ENCODE measurements around the gene DNAJC12.
A peak's percentile ranks its signal among the peaks of the same experiment; 100 is the strongest.

Gene DNAJC12

GRCh38 chr10:67794256-67794655, 43.7 kb downstream of the DNAJC12 start:
- Histone ChIP-seq H3K9me3 (ENCODE audit: control insufficient read depth in 1 of 2, low read length in 2 of 2) (no peaks in the 10 kb centered on the region), H3K27me3 (ENCODE audit: control insufficient read depth in 1 of 2, insufficient read depth in 2 of 2, low read length in 2 of 2) (no peaks in the 10 kb centered on the region), H3K27ac (ENCODE audit: low read depth, low read length) (no peak overlapping the region), H3K4me1 (ENCODE audit: control insufficient read depth in 1 of 2, insufficient read depth in 2 of 2, low read length in 2 of 2) (no peaks in the 10 kb centered on the region), H3K4me3 (ENCODE audit: low read depth in 1 of 2, low read length in 2 of 2) (no peak overlapping the region), H3K9ac (ENCODE audit: low read depth in 1 of 2, low read length in 2 of 2) (no peak overlapping the region), H3K36me3 (ENCODE audit: control insufficient read depth in 1 of 2, insufficient read depth in 2 of 2, low read length in 2 of 2) (no peaks in the 10 kb centered on the region)

GRCh38 chr10:67793313-67793712, 44.7 kb downstream of the DNAJC12 start:
- Histone ChIP-seq H3K27me3 (ENCODE audit: control insufficient read depth in 1 of 2, insufficient read depth in 2 of 2, low read length in 2 of 2) (no peaks in the 10 kb centered on the region), H3K36me3 (ENCODE audit: control insufficient read depth in 1 of 2, insufficient read depth in 2 of 2, low read length in 2 of 2) (no peaks in the 10 kb centered on the region), H3K4me3 (ENCODE audit: low read depth in 1 of 2, low read length in 2 of 2) (no peak overlapping the region), H3K9ac (ENCODE audit: low read depth in 1 of 2, low read length in 2 of 2) (no peak overlapping the region), H3K4me1 (ENCODE audit: control insufficient read depth in 1 of 2, insufficient read depth in 2 of 2, low read length in 2 of 2) (no peaks in the 10 kb centered on the region), H3K27ac (ENCODE audit: low read depth, low read length) (no peak overlapping the region), H3K9me3 (ENCODE audit: control insufficient read depth in 1 of 2, low read length in 2 of 2) (no peaks in the 10 kb centered on the region)

DNA sequence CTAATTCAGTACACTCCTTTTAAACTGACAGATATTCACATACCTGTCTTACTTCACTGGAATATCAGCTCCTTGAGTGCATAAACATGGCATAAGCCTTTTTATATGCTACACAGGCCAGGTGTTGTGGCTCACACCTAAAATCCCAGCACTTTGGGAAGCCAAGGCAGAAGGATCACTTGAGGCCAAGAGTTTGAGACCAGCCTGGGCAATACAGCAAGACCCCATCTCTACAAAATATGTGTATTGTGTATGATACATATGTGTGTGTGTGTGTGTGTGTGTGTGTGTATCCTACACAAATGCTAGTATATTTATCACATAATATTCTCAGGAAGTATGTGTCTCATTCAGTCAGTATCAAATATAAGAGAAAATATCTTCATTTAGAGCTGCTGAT, 45.3 kb downstream of the DNAJC12 start:
- Histone ChIP-seq H3K27me3 (ENCODE audit: control insufficient read depth in 1 of 2, insufficient read depth in 2 of 2, low read length in 2 of 2) (no peaks in the 10 kb centered on the region), H3K9me3 (ENCODE audit: control insufficient read depth in 1 of 2, low read length in 2 of 2) (no peaks in the 10 kb centered on the region), H3K36me3 (ENCODE audit: control insufficient read depth in 1 of 2, insufficient read depth in 2 of 2, low read length in 2 of 2) (no peaks in the 10 kb centered on the region), H3K4me3 (ENCODE audit: low read depth in 1 of 2, low read length in 2 of 2) (no peak overlapping the region), H3K9ac (ENCODE audit: low read depth in 1 of 2, low read length in 2 of 2) (no peak overlapping the region), H3K4me1 (ENCODE audit: control insufficient read depth in 1 of 2, insufficient read depth in 2 of 2, low read length in 2 of 2) (no peaks in the 10 kb centered on the region), H3K27ac (ENCODE audit: low read depth, low read length) (no peak overlapping the region)

GRCh38 chr10:67790534-67791408, 47.2 kb downstream of the DNAJC12 start:
- H3K27me3 ChIP-seq (ENCODE audit: control insufficient read depth in 1 of 2, insufficient read depth in 2 of 2, low read length in 2 of 2), result no peaks in the 10 kb centered on the region

DNA sequence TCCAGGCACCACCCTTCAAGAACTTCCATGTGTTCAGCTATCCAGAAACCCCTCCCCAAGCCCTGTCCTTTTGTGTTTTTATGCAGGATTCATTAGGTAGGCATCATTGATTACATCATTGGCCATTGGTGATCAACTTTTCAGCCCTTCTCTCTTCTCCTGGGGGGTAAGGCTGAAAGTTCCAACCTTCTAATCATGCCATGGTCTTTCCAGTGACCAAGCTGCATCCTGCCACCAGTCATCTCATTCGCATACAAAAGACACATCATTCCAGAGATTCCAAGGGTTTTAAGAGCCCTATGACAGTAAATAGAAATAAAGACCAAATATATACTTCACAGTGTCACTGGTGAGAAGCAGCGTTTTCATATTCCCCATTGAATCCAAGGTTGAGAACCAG, 48.2 kb downstream of the DNAJC12 start:
- no peaks in the 10 kb centered on the region for H3K27me3 ChIP-seq (ENCODE audit: control insufficient read depth in 1 of 2, insufficient read depth in 2 of 2, low read length in 2 of 2)
- no peaks in the 10 kb centered on the region for H3K9me3 ChIP-seq (ENCODE audit: control insufficient read depth in 1 of 2, low read length in 2 of 2)
- no peak overlapping the region for H3K27ac ChIP-seq (ENCODE audit: low read depth, low read length)
- no peaks in the 10 kb centered on the region for H3K4me1 ChIP-seq (ENCODE audit: control insufficient read depth in 1 of 2, insufficient read depth in 2 of 2, low read length in 2 of 2)
- no peak overlapping the region for H3K9ac ChIP-seq (ENCODE audit: low read depth in 1 of 2, low read length in 2 of 2)
- no peaks in the 10 kb centered on the region for H3K36me3 ChIP-seq (ENCODE audit: control insufficient read depth in 1 of 2, insufficient read depth in 2 of 2, low read length in 2 of 2)
- no peak overlapping the region for H3K4me3 ChIP-seq (ENCODE audit: low read depth in 1 of 2, low read length in 2 of 2)

More at GRCh38 chr10:67790534-67791408, 47.2 kb downstream of the DNAJC12 start:
- Histone ChIP-seq H3K9me3 (ENCODE audit: control insufficient read depth in 1 of 2, low read length in 2 of 2) (no peaks in the 10 kb centered on the region), H3K36me3 (ENCODE audit: control insufficient read depth in 1 of 2, insufficient read depth in 2 of 2, low read length in 2 of 2) (no peaks in the 10 kb centered on the region), H3K4me1 (ENCODE audit: control insufficient read depth in 1 of 2, insufficient read depth in 2 of 2, low read length in 2 of 2) (no peaks in the 10 kb centered on the region), H3K27ac (ENCODE audit: low read depth, low read length) (no peak overlapping the region), H3K9ac (ENCODE audit: low read depth in 1 of 2, low read length in 2 of 2) (no peak overlapping the region), H3K4me3 (ENCODE audit: low read depth in 1 of 2, low read length in 2 of 2) (no peak overlapping the region)

DNA sequence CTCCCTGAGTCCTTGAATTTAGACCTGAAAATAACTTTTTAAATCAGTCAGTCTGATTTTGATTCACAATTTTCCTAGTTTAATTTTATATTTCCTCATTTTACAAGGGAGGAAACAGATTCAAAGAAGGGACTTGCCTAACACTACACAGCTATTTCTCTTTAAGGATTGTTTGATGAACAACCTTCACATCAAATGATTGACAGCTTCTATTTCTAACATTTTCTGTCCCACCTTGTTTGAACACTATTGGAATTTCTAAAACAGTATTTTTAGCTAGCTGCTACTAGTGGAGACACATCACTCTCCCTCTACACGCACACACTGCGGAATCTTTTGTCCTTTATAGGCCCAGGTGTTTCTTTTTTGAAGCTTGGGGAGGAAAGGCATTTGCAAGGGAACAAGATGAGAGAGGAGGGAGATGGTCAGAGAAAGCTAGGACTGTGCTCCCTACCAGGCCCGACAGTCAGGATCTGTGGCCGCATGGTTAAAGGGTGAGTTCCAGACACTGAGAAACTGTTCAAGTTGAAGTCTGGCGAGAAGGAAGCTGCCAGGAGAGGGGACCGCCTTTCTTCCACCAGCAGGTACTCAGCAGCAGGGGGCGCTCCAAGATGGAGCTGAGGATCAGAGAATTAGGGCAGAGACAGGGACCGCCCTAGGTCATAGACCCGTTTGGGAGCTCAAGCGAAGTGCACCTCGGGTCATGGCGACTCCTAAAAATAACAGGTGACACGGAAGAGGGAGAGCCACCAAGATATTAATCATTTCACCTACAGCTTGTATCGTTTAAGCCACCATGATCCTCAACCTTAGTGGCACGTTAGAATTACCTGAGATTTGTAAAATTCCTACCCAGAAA, 49.7 kb downstream of the DNAJC12 start:
- no peaks in the 10 kb centered on the region for H3K36me3 ChIP-seq (ENCODE audit: control insufficient read depth in 1 of 2, insufficient read depth in 2 of 2, low read length in 2 of 2)
- peak overlapping the region in 1 of 2 donors; percentile 21 for H3K9ac ChIP-seq (ENCODE audit: low read depth in 1 of 2, low read length in 2 of 2)
- no peaks in the 10 kb centered on the region for H3K9me3 ChIP-seq (ENCODE audit: control insufficient read depth in 1 of 2, low read length in 2 of 2)
- no peaks in the 10 kb centered on the region for H3K27me3 ChIP-seq (ENCODE audit: control insufficient read depth in 1 of 2, insufficient read depth in 2 of 2, low read length in 2 of 2)
- no peak overlapping the region for H3K4me3 ChIP-seq (ENCODE audit: low read depth in 1 of 2, low read length in 2 of 2)
- H3K27ac ChIP-seq (ENCODE audit: low read depth, low read length), result no peak overlapping the region
- peaks cover 8 to 9% of the 10 kb centered on the region in 2 donors for H3K4me1 ChIP-seq (ENCODE audit: control insufficient read depth in 1 of 2, insufficient read depth in 2 of 2, low read length in 2 of 2)

DNA sequence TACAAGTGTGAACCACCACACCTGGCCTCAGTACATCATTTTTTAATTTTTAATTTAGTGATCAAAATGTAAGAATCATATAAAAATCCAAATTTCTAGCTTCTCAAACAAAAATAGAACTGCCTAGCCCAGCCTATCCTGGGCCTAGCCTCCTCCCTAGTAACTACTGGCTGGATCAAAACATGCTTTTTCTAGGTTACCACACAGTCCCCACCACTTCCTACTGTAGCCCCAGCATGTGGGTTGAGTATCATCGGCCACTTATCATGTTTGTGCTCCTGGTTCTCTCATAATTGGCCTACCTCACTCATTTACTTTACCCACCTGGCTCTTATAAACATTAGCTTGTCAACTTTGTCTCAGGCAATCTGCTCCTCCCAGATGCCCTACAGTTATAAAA, 52.9 kb downstream of the DNAJC12 start:
- no peaks in the 10 kb centered on the region for H3K27me3 ChIP-seq (ENCODE audit: control insufficient read depth in 1 of 2, insufficient read depth in 2 of 2, low read length in 2 of 2)
- H3K9ac ChIP-seq (ENCODE audit: low read depth in 1 of 2, low read length in 2 of 2), result no peak overlapping the region
- no peaks in the 10 kb centered on the region for H3K36me3 ChIP-seq (ENCODE audit: control insufficient read depth in 1 of 2, insufficient read depth in 2 of 2, low read length in 2 of 2)
- H3K4me3 ChIP-seq (ENCODE audit: low read depth in 1 of 2, low read length in 2 of 2), result no peak overlapping the region
- H3K4me1 ChIP-seq (ENCODE audit: control insufficient read depth in 1 of 2, insufficient read depth in 2 of 2, low read length in 2 of 2), result peaks cover 8 to 9% of the 10 kb centered on the region in 2 donors
- H3K9me3 ChIP-seq (ENCODE audit: control insufficient read depth in 1 of 2, low read length in 2 of 2), result no peaks in the 10 kb centered on the region
- no peak overlapping the region for H3K27ac ChIP-seq (ENCODE audit: low read depth, low read length)

DNA sequence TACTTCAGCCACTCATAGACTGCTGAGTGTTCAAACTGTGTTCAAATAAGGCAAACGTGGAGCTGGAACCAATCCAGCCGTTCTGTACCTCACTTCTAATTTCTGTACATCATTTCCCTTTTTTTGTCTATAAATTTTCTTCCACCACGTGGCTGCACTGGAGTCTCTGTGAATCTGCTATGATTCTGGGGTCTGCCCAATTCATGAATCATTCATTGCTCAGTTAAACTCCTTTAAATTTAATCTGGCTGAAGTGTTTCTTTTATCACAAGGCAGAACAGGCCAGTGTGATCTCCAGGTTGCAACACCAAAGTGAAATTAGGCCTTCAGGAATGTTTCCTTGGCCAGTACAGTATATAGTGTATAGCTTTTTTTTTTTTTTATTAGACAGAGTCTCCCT, 53.5 kb downstream of the DNAJC12 start:
- H3K9me3 ChIP-seq (ENCODE audit: control insufficient read depth in 1 of 2, low read length in 2 of 2), result no peaks in the 10 kb centered on the region
- H3K27ac ChIP-seq (ENCODE audit: low read depth, low read length), result no peak overlapping the region
- no peak overlapping the region for H3K4me3 ChIP-seq (ENCODE audit: low read depth in 1 of 2, low read length in 2 of 2)

DNA sequence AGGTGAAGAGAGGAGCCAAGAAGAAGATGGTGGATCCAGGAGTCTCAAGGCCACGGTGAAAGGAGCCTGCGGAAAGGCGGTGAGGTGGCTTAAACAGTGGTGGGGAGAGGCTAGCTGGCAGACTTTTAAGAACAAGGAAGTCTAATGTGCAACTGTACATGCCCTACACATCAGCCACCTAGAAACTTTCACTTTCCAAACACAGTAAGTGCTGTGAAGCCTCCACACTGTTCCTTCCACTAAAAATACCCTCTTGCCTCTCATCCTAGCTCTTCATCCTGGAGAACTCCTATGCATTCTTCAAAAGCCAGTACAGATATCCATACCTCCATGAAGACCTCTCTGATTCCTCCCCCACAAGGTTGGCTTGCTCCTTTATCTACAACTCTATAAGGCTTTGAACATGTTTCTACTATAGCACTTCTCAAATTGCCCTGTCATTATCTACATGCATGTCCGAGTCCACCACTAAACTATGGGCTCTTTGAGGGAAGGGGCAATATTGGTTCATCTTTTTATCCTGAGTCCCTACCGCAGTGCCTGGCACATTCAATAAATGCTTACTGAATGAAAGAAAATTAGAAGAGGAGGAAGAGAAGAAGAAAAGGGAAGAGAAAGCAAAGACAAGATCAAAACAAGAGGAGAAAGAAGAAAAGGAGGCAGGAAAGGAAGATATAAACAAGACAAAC, 54.2 kb downstream of the DNAJC12 start:
- Histone ChIP-seq H3K36me3 (ENCODE audit: control insufficient read depth in 1 of 2, insufficient read depth in 2 of 2, low read length in 2 of 2) (no peaks in the 10 kb centered on the region), H3K4me1 (ENCODE audit: control insufficient read depth in 1 of 2, insufficient read depth in 2 of 2, low read length in 2 of 2) (peaks cover 8 to 9% of the 10 kb centered on the region in 2 donors), H3K4me3 (ENCODE audit: low read depth in 1 of 2, low read length in 2 of 2) (no peak overlapping the region), H3K27ac (ENCODE audit: low read depth, low read length) (no peak overlapping the region), H3K9ac (ENCODE audit: low read depth in 1 of 2, low read length in 2 of 2) (no peak overlapping the region), H3K27me3 (ENCODE audit: control insufficient read depth in 1 of 2, insufficient read depth in 2 of 2, low read length in 2 of 2) (no peaks in the 10 kb centered on the region), H3K9me3 (ENCODE audit: control insufficient read depth in 1 of 2, low read length in 2 of 2) (no peaks in the 10 kb centered on the region)

More for the DNA sequence above, 53.5 kb downstream of the DNAJC12 start:
- Histone ChIP-seq H3K9ac (ENCODE audit: low read depth in 1 of 2, low read length in 2 of 2) (no peak overlapping the region), H3K36me3 (ENCODE audit: control insufficient read depth in 1 of 2, insufficient read depth in 2 of 2, low read length in 2 of 2) (no peaks in the 10 kb centered on the region), H3K4me1 (ENCODE audit: control insufficient read depth in 1 of 2, insufficient read depth in 2 of 2, low read length in 2 of 2) (peaks cover 8 to 9% of the 10 kb centered on the region in 2 donors), H3K27me3 (ENCODE audit: control insufficient read depth in 1 of 2, insufficient read depth in 2 of 2, low read length in 2 of 2) (no peaks in the 10 kb centered on the region)

- Histone ChIP-seq H3K9me3 (ENCODE audit: control insufficient read depth in 1 of 2, low read length in 2 of 2) (no peaks in the 10 kb centered on the region), H3K9ac (ENCODE audit: low read depth in 1 of 2, low read length in 2 of 2) (no peak overlapping the region), H3K36me3 (ENCODE audit: control insufficient read depth in 1 of 2, insufficient read depth in 2 of 2, low read length in 2 of 2) (no peaks in the 10 kb centered on the region), H3K27ac (ENCODE audit: low read depth, low read length) (no peak overlapping the region), H3K4me1 (ENCODE audit: control insufficient read depth in 1 of 2, insufficient read depth in 2 of 2, low read length in 2 of 2) (peaks cover 8 to 9% of the 10 kb centered on the region in 2 donors), H3K27me3 (ENCODE audit: control insufficient read depth in 1 of 2, insufficient read depth in 2 of 2, low read length in 2 of 2) (no peaks in the 10 kb centered on the region), H3K4me3 (ENCODE audit: low read depth in 1 of 2, low read length in 2 of 2) (no peak overlapping the region)
These were observed 55.5 kb downstream of the DNAJC12 start for GRCh38 chr10:67782530-67782929.

Data from duodenal mucosa (tissue), 2 donors.